Endothelial cell of umbilical vein (primary cell): ENCODE results near the gene QARS1. TPM values are rescaled to one million over a fixed set of nuclear protein-coding genes. Genes with fewer than 3 reads are reported as not detected.

Experiments used
- BruUV-seq: library from RNA; stranded (reverse); fragments of 400-500 nt; replicated peaks from 2 replicates; lab custom pipeline; 2021; lab: Mats Ljungman, UMichigan
- CTCF ChIA-PET: fragments of 300-600, 350-600 bp; sonication (Branson Sonifier 250); formaldehyde crosslinking; loops from one replicate; lab custom pipeline; 2021; ENCODE audit warnings: antibody characterized with exemption, inconsistent platforms; lab: Charles Lee
- POLR2A ChIA-PET: fragments of 300-600, 350-600 bp; sonication (Branson Sonifier 250); formaldehyde crosslinking; loops from one replicate; lab custom pipeline; 2021; ENCODE audit warnings: antibody characterized with exemption, inconsistent platforms; lab: Charles Lee
- DNase-seq: peaks from one replicate; pipeline ENCODE4 v3.0.0-alpha.2; 2011; ENCODE audit warnings: low read depth, low spot score
- FAIRE-seq: peaks from 2 replicates; lab custom pipeline; 2011; peaks lifted over from hg19 to GRCh38; lab: Jason Lieb, UNC
- H2AFZ ChIP-seq: 2 replicates; pipeline ENCODE4 v1.6.0; 2012; ENCODE audit warnings: low read depth, low read length, control low read depth, inconsistent platforms
- H3K27ac ChIP-seq: 2 replicates; pipeline ENCODE4 v1.5.1; 2011; ENCODE audit warnings: low read depth, mild to moderate bottlenecking, control low read depth, low read length, moderate library complexity; ENCODE audit not compliant: insufficient read depth
- H3K27me3 ChIP-seq, 2 experiments: 2 replicates each; pipeline versions ENCODE4 v1.6.0 to v1.6.1; 2011; ENCODE audit warnings: low read length in 2 of 2, mixed read lengths in 1 of 2; ENCODE audit not compliant: control insufficient read depth in 2 of 2, insufficient read depth in 2 of 2
- H3K36me3 ChIP-seq, 2 experiments: 2 replicates in 1 of 2; 3 replicates in 1 of 2; pipeline ENCODE4 v1.5.1; 2011; ENCODE audit warnings: low read length in 2 of 2, mild to moderate bottlenecking in 1 of 2, moderate library complexity in 1 of 2; ENCODE audit not compliant: control insufficient read depth in 2 of 2, insufficient read depth in 2 of 2; ENCODE audit errors: extremely low read depth in 1 of 2
- H3K4me1 ChIP-seq: 3 replicates; pipeline ENCODE4 v1.5.1; 2011; ENCODE audit warnings: mild to moderate bottlenecking, low read length; ENCODE audit not compliant: control insufficient read depth, insufficient read depth; ENCODE audit errors: extremely low read depth
- H3K4me2 ChIP-seq: 2 replicates; pipeline ENCODE4 v1.6.1; 2011; ENCODE audit warnings: low read length, control low read depth, mixed read lengths; ENCODE audit not compliant: insufficient read depth
- H3K4me3 ChIP-seq, 3 experiments: fragments of 200-600 bp in 1 of 3; sonication (generic), shearing (Covaris generic) in 1 of 3; replicated peaks in 1 of 3; 2 replicates each; pipeline ENCODE4 v1.5.1; 2011 to 2016; ENCODE audit warnings: control low read depth in 3 of 3, low read length in 3 of 3, mild to moderate bottlenecking in 2 of 3, inconsistent platforms in 1 of 3, low read depth in 1 of 3, moderate library complexity in 1 of 3; ENCODE audit not compliant: insufficient read depth in 1 of 3
- H3K79me2 ChIP-seq: 2 replicates; pipeline ENCODE4 v1.6.0; 2012; ENCODE audit warnings: low read length, inconsistent platforms; ENCODE audit not compliant: control insufficient read depth, insufficient read depth
- H3K9ac ChIP-seq: replicated peaks from 2 replicates; pipeline ENCODE3; 2011; ENCODE audit warnings: low read length, control low read depth; ENCODE audit not compliant: insufficient read depth; ENCODE audit errors: extremely low read depth
- H3K9me1 ChIP-seq: replicated peaks from 3 replicates; pipeline ENCODE4 v1.6.0; 2011; ENCODE audit warnings: mild to moderate bottlenecking, low read length; ENCODE audit not compliant: control insufficient read depth, insufficient read depth; ENCODE audit errors: extremely low read depth
- H3K9me3 ChIP-seq: replicated peaks from 2 replicates; pipeline ENCODE4 v1.5.1; 2012; ENCODE audit warnings: low read length, inconsistent platforms; ENCODE audit not compliant: control insufficient read depth, insufficient read depth
- H4K20me1 ChIP-seq: replicated peaks from 2 replicates; pipeline ENCODE3; 2011; ENCODE audit warnings: mild to moderate bottlenecking, low read length; ENCODE audit not compliant: control insufficient read depth, insufficient read depth; ENCODE audit errors: extremely low read depth
- EZH2 ChIP-seq: IDR thresholded peaks from 2 replicates; pipeline ENCODE4 v1.6.1; 2012; ENCODE audit warnings: borderline replicate concordance, low read depth, mild to moderate bottlenecking, moderate library complexity, low read length, inconsistent platforms; ENCODE audit not compliant: severe bottlenecking
- FOS ChIP-seq: IDR thresholded peaks from 2 replicates; pipeline ENCODE4 v1.6.1; 2011; ENCODE audit warnings: mild to moderate bottlenecking, low read length, moderate library complexity, borderline replicate concordance; ENCODE audit not compliant: insufficient read depth
- GATA2 ChIP-seq: IDR thresholded peaks from 2 replicates; pipeline ENCODE4 v1.7.0; 2011; ENCODE audit warnings: low read depth, mild to moderate bottlenecking, moderate library complexity, mixed read lengths, low read length; ENCODE audit not compliant: insufficient read length, insufficient read depth
- JUN ChIP-seq: IDR thresholded peaks from 2 replicates; pipeline ENCODE4 v1.6.1; 2011; ENCODE audit warnings: borderline replicate concordance, low read depth; ENCODE audit not compliant: insufficient read length, insufficient read depth
- MYC ChIP-seq: IDR thresholded peaks from one replicate; pipeline ENCODE4 v1.6.1; 2011; ENCODE audit warnings: mild to moderate bottlenecking, low read depth, low read length
- POLR2A ChIP-seq: IDR thresholded peaks from 2 replicates; pipeline ENCODE4 v1.6.1; 2012; ENCODE audit warnings: low read depth, mild to moderate bottlenecking, control low read depth, low read length
- POLR2AphosphoS5 ChIP-seq: IDR thresholded peaks from 2 replicates; pipeline ENCODE4 v1.6.1; 2012; ENCODE audit warnings: low read depth, mild to moderate bottlenecking, control low read depth, low read length, moderate library complexity; ENCODE audit not compliant: insufficient read depth
- dilution Hi-C: fragments of 300-500 bp; cut with MboI; formaldehyde crosslinking; loops from one replicate; pipeline ENCODE4 v1.15.0; 2019; ENCODE audit warnings: low sequenced_read_pairs; ENCODE audit not compliant: extremely low pct_ligation_motif_present
- intact Hi-C: fragments of 100-400 bp; cut with micrococcal nuclease; formaldehyde crosslinking; loops from one replicate; pipeline ENCODE4 v1.10.0; 2022
- polyA plus RNA-seq, 4 experiments: library from polyadenylated mRNA; depleted of rRNA in 3 of 4; stranded (reverse) in 3 of 4; unstranded in 1 of 4; fragments of >200 nt; gene quantifications; 2 replicates each; pipeline versions ENCODE4 v1.2.1 to v1.2.3, GENCODE V29; 2011 to 2012; ENCODE audit warnings: missing spikeins in 1 of 4
- total RNA-seq: library from RNA; stranded (reverse); gene quantifications from 2 replicates; pipeline ENCODE4 v1.2.3, GENCODE V29; 2021
- TF ChIP-seq, protein P1 (sequence below): IDR thresholded peaks from 2 replicates; pipeline ENCODE4 v1.6.1; 2011; ENCODE audit not compliant: insufficient read depth, insufficient read length
- TF ChIP-seq, protein P2 (sequence below), 2 donors: IDR thresholded peaks; 1 replicate in 1 of 2; 2 replicates in 1 of 2; pipeline ENCODE4 v1.5.1; 2011; ENCODE audit warnings: low read length in 2 of 2, mild to moderate bottlenecking in 2 of 2, moderate library complexity in 2 of 2, control low read depth in 1 of 2, inconsistent platforms in 1 of 2, low read depth in 1 of 2; ENCODE audit not compliant: insufficient read depth in 1 of 2; ENCODE audit errors: extremely low read depth in 1 of 2

Gene QARS1
- total and polyA plus RNA-seq, 2 donors (not counting 3 experiments of a cell fraction or from before 2014, with no cell fraction given) = 285 to 477 TPM

DNA sequence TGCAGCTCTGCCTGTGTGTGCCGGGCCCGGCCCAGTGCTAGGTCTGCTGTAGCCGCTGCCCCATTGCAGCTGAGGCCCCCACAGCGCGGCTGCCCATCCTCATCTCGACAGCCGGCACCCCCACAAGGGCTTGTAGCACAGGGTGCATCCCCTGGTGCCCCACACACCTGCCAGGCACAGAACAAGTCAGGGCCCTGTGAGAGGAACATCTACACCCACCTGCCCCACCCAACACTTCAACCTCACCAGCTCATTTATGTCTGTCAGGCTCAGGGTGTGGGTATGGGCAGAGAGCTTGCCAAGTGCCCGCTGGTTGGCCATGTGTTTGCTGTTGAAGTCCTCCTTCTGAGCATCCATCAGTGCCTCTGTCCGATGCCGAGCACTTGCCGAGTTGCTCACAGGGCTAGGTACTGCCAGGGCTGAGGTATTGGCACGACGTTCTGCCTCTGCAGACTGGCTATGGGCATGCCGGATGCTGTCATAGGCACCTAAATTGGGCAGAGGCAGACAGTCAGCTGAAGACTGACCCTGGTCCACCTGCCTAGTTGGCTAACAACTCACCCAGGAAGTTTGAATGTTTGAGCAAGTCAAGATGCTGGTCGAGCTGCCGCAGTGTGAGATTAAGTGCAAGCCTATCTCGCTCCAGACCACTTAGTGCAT lies 18.5 kb upstream of the QARS1 start:
- dilution Hi-C loops = no loop called here
- intact Hi-C loops = no loop called here
- no peak overlapping the region for H3K4me3 ChIP-seq
- FAIRE-seq (no peak), DNase-seq (no peak)
- H3K9me1 ChIP-seq = no peaks in the 10 kb centered on the region
- no TSS peak for BruUV-seq
- no peak overlapping the region for H3K4me2 ChIP-seq
- no peak overlapping the region for H2AFZ ChIP-seq
- H3K9me3 ChIP-seq = no peaks in the 10 kb centered on the region
- peaks cover 12% of the 10 kb centered on the region for H3K4me1 ChIP-seq
- no peak for TF ChIP-seq EZH2
- no peak for TF ChIP-seq POLR2AphosphoS5
- TF ChIP-seq, protein P1, sequence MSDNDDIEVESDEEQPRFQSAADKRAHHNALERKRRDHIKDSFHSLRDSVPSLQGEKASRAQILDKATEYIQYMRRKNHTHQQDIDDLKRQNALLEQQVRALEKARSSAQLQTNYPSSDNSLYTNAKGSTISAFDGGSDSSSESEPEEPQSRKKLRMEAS = no peak
- no peak for TF ChIP-seq MYC
- no peak for TF ChIP-seq GATA2
- TF ChIP-seq, protein P2, sequence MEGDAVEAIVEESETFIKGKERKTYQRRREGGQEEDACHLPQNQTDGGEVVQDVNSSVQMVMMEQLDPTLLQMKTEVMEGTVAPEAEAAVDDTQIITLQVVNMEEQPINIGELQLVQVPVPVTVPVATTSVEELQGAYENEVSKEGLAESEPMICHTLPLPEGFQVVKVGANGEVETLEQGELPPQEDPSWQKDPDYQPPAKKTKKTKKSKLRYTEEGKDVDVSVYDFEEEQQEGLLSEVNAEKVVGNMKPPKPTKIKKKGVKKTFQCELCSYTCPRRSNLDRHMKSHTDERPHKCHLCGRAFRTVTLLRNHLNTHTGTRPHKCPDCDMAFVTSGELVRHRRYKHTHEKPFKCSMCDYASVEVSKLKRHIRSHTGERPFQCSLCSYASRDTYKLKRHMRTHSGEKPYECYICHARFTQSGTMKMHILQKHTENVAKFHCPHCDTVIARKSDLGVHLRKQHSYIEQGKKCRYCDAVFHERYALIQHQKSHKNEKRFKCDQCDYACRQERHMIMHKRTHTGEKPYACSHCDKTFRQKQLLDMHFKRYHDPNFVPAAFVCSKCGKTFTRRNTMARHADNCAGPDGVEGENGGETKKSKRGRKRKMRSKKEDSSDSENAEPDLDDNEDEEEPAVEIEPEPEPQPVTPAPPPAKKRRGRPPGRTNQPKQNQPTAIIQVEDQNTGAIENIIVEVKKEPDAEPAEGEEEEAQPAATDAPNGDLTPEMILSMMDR (IDR thresholded peaks at IDR 0.05; ENCODE audit: extremely low read depth in 1 of 2, insufficient read depth in 1 of 2, low read depth in 1 of 2, low read length in 2 of 2) = no peak
- TF ChIP-seq POLR2A = no peak
- no peak for TF ChIP-seq JUN
- TF ChIP-seq FOS = no peak
- H4K20me1 ChIP-seq = no peaks in the 10 kb centered on the region
- no peak overlapping the region for H3K9ac ChIP-seq
- no peaks in the 10 kb centered on the region for H3K27me3 ChIP-seq
- peaks cover 5 to 54% of the 10 kb centered on the region in 2 experiments for H3K36me3 ChIP-seq
- no peak overlapping the region for H3K27ac ChIP-seq
- ChIA-PET POLR2A (no interaction called here), CTCF (interaction anchor here (1.1 kb wide), 1 partner anchor 9 kb away, joined by 3 read pairs; the partner anchor contains the start of gene LAMB2)
- peaks cover 14% of the 10 kb centered on the region for H3K79me2 ChIP-seq
